H1 (cell line): ENCODE results near the gene GPN2. TPM values are rescaled to one million over a fixed set of nuclear protein-coding genes. Genes with fewer than 3 reads are reported as not detected.
"Not testable (repeated sequence)": the region's sequence is repeated elsewhere in the genome, so short reads cannot be mapped to it uniquely, and the experiment has no call there.

Experiments used
- CTCF ChIA-PET: fragments of 300-600 bp; sonication (Branson Sonifier 250); formaldehyde crosslinking; loops from one replicate; lab custom pipeline; 2021; ENCODE audit not compliant: partially characterized antibody; lab: Charles Lee
- POLR2A ChIA-PET: fragments of 300-600 bp; sonication (Branson Sonifier 250); formaldehyde crosslinking; loops from one replicate; lab custom pipeline; 2021; ENCODE audit warnings: inconsistent platforms; ENCODE audit not compliant: partially characterized antibody; lab: Charles Lee
- DNase-seq, 2 experiments: peaks; one replicate each; pipeline versions ENCODE4 v3.0.0 to v3.0.0-alpha.2; 2010 to 2022; ENCODE audit warnings: low spot score in 2 of 2, low read depth in 1 of 2, mixed read lengths in 1 of 2
- FAIRE-seq: peaks from 2 replicates; lab custom pipeline; 2011; peaks lifted over from hg19 to GRCh38; lab: Jason Lieb, UNC
- H2AFZ ChIP-seq: 2 replicates; pipeline ENCODE4 v1.8.1; 2012; ENCODE audit warnings: low read length, inconsistent platforms
- H2AK5ac ChIP-seq: 2 replicates; pipeline ENCODE4 v1.6.1; 2013; ENCODE audit warnings: low read depth, low read length
- H2BK120ac ChIP-seq: replicated peaks from 2 replicates; pipeline ENCODE3; 2013; ENCODE audit warnings: low read depth, low read length, inconsistent platforms
- H2BK12ac ChIP-seq: 2 replicates; pipeline ENCODE4 v1.6.1; 2013; ENCODE audit warnings: low read depth, low read length
- H2BK15ac ChIP-seq: 2 replicates; pipeline ENCODE4 v1.6.1; 2013; ENCODE audit warnings: low read length
- H2BK20ac ChIP-seq: 2 replicates; pipeline ENCODE4 v1.6.1; 2013; ENCODE audit warnings: low read length
- H2BK5ac ChIP-seq: 2 replicates; pipeline ENCODE4 v1.6.1; 2013; ENCODE audit warnings: low read depth, low read length
- H3K14ac ChIP-seq: 2 replicates; pipeline ENCODE4 v1.6.1; 2013; ENCODE audit warnings: inconsistent platforms; ENCODE audit not compliant: insufficient read length
- H3K18ac ChIP-seq: 2 replicates; pipeline ENCODE4 v1.6.1; 2013; ENCODE audit warnings: low read length; ENCODE audit errors: extremely low read depth
- H3K23ac ChIP-seq: 2 replicates; pipeline ENCODE4 v1.6.1; 2013; ENCODE audit warnings: inconsistent platforms; ENCODE audit not compliant: insufficient read length
- H3K23me2 ChIP-seq: 2 replicates; pipeline ENCODE4 v1.6.1; 2013; ENCODE audit warnings: low read depth, low read length
- H3K27ac ChIP-seq: 2 replicates; pipeline ENCODE4 v1.6.1; 2011; ENCODE audit warnings: low read depth, low read length, inconsistent platforms
- H3K27me3 ChIP-seq, 4 experiments: replicated peaks in 1 of 4; 1 replicate in 1 of 4; 2 replicates in 3 of 4; pipeline versions ENCODE4 v1.6.1 to v1.8.1; 2011 to 2013; ENCODE audit warnings: low read length in 3 of 4, mild to moderate bottlenecking in 3 of 4, inconsistent platforms in 2 of 4, mixed read lengths in 2 of 4, moderate library complexity in 1 of 4; ENCODE audit not compliant: control insufficient read depth in 3 of 4, insufficient read depth in 3 of 4; ENCODE audit errors: extremely low read depth in 1 of 4
- H3K36me3 ChIP-seq, 4 experiments: 2 replicates each; pipeline versions ENCODE4 v1.6.1 to v1.8.1; 2011 to 2013; ENCODE audit warnings: mild to moderate bottlenecking in 4 of 4, low read length in 3 of 4, moderate library complexity in 2 of 4, control low read depth in 1 of 4, inconsistent platforms in 1 of 4; ENCODE audit not compliant: insufficient read depth in 4 of 4, control insufficient read depth in 2 of 4
- H3K4ac ChIP-seq: replicated peaks from 2 replicates; pipeline ENCODE3; 2013; ENCODE audit warnings: low read length, low read depth, mixed read lengths, inconsistent platforms; ENCODE audit not compliant: insufficient read length
- H3K4me1 ChIP-seq, 4 experiments: replicated peaks in 1 of 4; 1 replicate in 1 of 4; 2 replicates in 3 of 4; pipeline versions ENCODE4 v1.6.1 to v1.8.1; 2011 to 2013; ENCODE audit warnings: low read length in 3 of 4, inconsistent platforms in 2 of 4, mixed read lengths in 1 of 4; ENCODE audit not compliant: insufficient read depth in 4 of 4, control insufficient read depth in 3 of 4
- H3K4me2 ChIP-seq, 2 experiments: 2 replicates each; pipeline versions ENCODE4 v1.6.1 to v1.8.1; 2011 to 2013; ENCODE audit warnings: low read depth in 2 of 2, low read length in 2 of 2, control low read depth in 1 of 2, inconsistent platforms in 1 of 2, mild to moderate bottlenecking in 1 of 2; ENCODE audit not compliant: insufficient read depth in 1 of 2
- H3K4me3 ChIP-seq, 4 experiments: fragments of 200-600, 300-600 bp in 1 of 4; sonication (generic), shearing (Covaris generic), sonication (Bioruptor Twin) in 1 of 4; 2 replicates each; pipeline versions ENCODE4 v1.5.1 to v1.8.1; 2011 to 2016; ENCODE audit warnings: low read length in 4 of 4, low read depth in 3 of 4, control low read depth in 2 of 4, inconsistent platforms in 2 of 4, mild to moderate bottlenecking in 2 of 4, mixed read lengths in 1 of 4, moderate library complexity in 1 of 4; ENCODE audit not compliant: insufficient read depth in 2 of 4; ENCODE audit errors: extremely low read depth in 1 of 4
- H3K56ac ChIP-seq: replicated peaks from 2 replicates; pipeline ENCODE3; 2013; ENCODE audit warnings: low read depth, mild to moderate bottlenecking, mixed read lengths, low read length, inconsistent platforms; ENCODE audit not compliant: insufficient read length
- H3K79me1 ChIP-seq: 2 replicates; pipeline ENCODE4 v1.6.1; 2013; ENCODE audit warnings: low read depth, low read length, control low read depth
- H3K79me2 ChIP-seq, 2 experiments: 2 replicates each; pipeline versions ENCODE4 v1.6.1 to v1.8.1; 2012 to 2013; ENCODE audit warnings: low read length in 2 of 2, mild to moderate bottlenecking in 2 of 2, inconsistent platforms in 1 of 2; ENCODE audit not compliant: insufficient read depth in 2 of 2, control insufficient read depth in 1 of 2
- H3K9ac ChIP-seq, 4 experiments: replicated peaks in 1 of 4; 1 replicate in 1 of 4; 2 replicates in 3 of 4; pipeline versions ENCODE4 v1.6.1 to v1.8.1; 2011 to 2013; ENCODE audit warnings: low read depth in 3 of 4, low read length in 3 of 4, control low read depth in 2 of 4, mild to moderate bottlenecking in 2 of 4, moderate library complexity in 2 of 4, inconsistent platforms in 1 of 4; ENCODE audit errors: extremely low read depth in 1 of 4
- H3K9me3 ChIP-seq, 2 experiments: 2 replicates each; pipeline versions ENCODE4 v1.6.1 to v1.8.1; 2012 to 2013; ENCODE audit warnings: mild to moderate bottlenecking in 2 of 2, moderate library complexity in 2 of 2, control low read depth in 1 of 2, inconsistent platforms in 1 of 2, low read depth in 1 of 2, low read length in 1 of 2, mixed read lengths in 1 of 2; ENCODE audit not compliant: insufficient read depth in 2 of 2
- H4K20me1 ChIP-seq, 2 experiments: replicated peaks in 1 of 2; 2 replicates each; pipeline versions ENCODE3 to v1.8.1; 2011 to 2013; ENCODE audit warnings: inconsistent platforms in 2 of 2, low read length in 2 of 2, mild to moderate bottlenecking in 1 of 2; ENCODE audit not compliant: insufficient read depth in 2 of 2, control insufficient read depth in 1 of 2
- H4K5ac ChIP-seq: 2 replicates; pipeline ENCODE4 v1.6.1; 2013; ENCODE audit warnings: low read length, low read depth, mixed read lengths, inconsistent platforms; ENCODE audit not compliant: insufficient read length
- H4K8ac ChIP-seq: 2 replicates; pipeline ENCODE4 v1.8.0; 2013; ENCODE audit warnings: mild to moderate bottlenecking, moderate library complexity, low read length, inconsistent platforms; ENCODE audit not compliant: insufficient read depth; ENCODE audit errors: extremely low read depth
- H4K91ac ChIP-seq: replicated peaks from 2 replicates; pipeline ENCODE3; 2013; ENCODE audit warnings: low read length, mixed read lengths, inconsistent platforms; ENCODE audit not compliant: insufficient read length
- HDAC2 ChIP-seq, 2 experiments: fragments of 300-600 bp in 1 of 2; sonication (generic) in 1 of 2; IDR thresholded peaks; 2 replicates each; pipeline ENCODE4 v1.6.1; 2011 to 2012; ENCODE audit warnings: low read depth in 2 of 2, low read length in 2 of 2, mild to moderate bottlenecking in 2 of 2, moderate library complexity in 2 of 2, borderline replicate concordance in 1 of 2, inconsistent platforms in 1 of 2
- SP2 ChIP-seq: IDR thresholded peaks from 2 replicates; pipeline ENCODE4 v1.6.1; 2012; ENCODE audit warnings: mild to moderate bottlenecking, low read length, inconsistent platforms
- WGBS, 2 experiments: shearing (Covaris generic) in 1 of 2; methylation state at CpG; one replicate each; pipeline versions ENCODE4 v1.1.6 to v1.1.7; 2013 to 2015; ENCODE audit warnings: low lambda C conversion rate in 2 of 2, mixed read lengths in 2 of 2, inconsistent platforms in 1 of 2, low coverage in 1 of 2, missing lambda C conversion rate in 1 of 2; ENCODE audit not compliant: insufficient replicate concordance in 2 of 2, insufficient coverage in 1 of 2, insufficient read length in 1 of 2; ENCODE audit errors: extremely low coverage in 1 of 2, missing lambda C conversion rate in 1 of 2; 5-methylcytosine and 5-hydroxymethylcytosine counted together
- polyA plus RNA-seq, 7 experiments: library from polyadenylated mRNA; depleted of rRNA in 3 of 7; stranded (reverse) in 5 of 7; unstranded in 2 of 7; fragments of >200 nt in 5 of 7; fragments of 200-250 nt in 2 of 7; gene quantifications; 1 replicate in 5 of 7; 2 replicates in 1 of 7; 4 replicates in 1 of 7; pipeline versions ENCODE4 v1.2.1 to v1.2.3, GENCODE V29; 2011 to 2013; ENCODE audit warnings: missing spikeins in 2 of 7, mixed read lengths in 2 of 7
- total RNA-seq: library from RNA; stranded (reverse); fragmentation: NEBNext Ultra II Directional; extraction: Animal tissue kit (Norgen Biotek cat#: 25700); gene quantifications from 2 replicates; pipeline ENCODE4 v1.2.1, GENCODE V29; 2021

The GPN2 gene
- total and polyA plus RNA-seq, 2 of the 8 experiments (the other 6 are each of a cell fraction or from before 2014, with no cell fraction given), result 27.3 to 36.8 TPM

DNA sequence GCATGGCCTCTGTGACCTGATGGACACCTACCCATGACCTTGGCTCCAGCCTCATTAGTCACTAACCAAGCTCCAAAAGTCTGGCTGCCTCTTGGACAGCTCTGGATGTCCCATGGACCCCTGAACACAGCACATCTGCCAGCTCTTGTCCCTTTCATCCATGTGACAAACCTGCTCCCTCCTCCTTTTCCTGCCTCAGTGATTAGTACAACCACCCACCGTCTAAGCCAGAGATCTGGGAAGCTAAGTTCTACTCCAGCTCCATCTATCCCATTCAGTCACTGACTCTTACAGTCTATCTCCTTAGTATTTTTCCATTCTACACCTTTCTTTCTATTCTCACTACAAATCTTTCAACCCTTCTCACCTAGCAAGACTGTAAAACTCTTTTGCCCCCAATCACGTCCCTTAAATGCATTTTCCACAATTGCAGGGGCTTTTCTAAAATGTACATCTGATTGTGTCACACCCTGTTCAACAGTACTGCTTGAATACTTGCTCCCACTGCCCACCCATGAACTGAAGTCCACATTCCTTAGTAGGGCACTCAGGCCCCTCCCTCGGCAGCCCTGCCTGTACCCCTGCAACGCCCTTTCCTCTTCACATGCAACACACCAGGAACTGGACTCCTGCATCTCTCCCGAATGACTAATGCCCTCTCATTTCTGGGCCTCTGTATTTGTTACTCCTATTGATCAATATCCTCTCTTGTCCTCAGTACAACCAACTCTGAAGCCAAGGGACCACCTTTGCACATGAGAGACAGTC lies 7.2 kb downstream of the GPN2 start (continued):
- TF ChIP-seq HDAC2 (IDR thresholded peaks at IDR 0.05; ENCODE audit: borderline replicate concordance in 1 of 2, low read depth in 2 of 2, low read length in 2 of 2) (no peak), SP2 (no peak)

DNA sequence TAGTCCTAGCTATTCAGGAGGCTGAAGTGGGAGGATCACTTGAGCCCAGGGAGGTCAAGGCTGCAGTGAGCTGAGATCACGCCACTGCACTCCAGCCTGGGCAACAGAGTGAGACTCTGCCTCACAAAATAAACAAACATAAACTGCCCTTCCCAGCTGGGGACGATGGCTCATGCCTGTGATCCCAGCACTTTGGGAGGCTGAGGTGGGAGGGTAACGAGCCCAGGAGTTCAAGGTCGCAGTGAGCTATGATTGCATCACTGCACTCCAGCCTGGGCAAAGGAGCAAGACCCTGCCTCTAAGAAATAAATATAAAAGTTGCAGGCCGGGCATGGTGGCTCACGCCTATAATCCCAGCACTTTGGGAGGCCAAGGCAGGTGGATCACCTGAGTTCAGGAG lies 8.5 kb downstream of the GPN2 start:
- not testable (repeated sequence) for H2AK5ac ChIP-seq, H3K23me2 ChIP-seq, H3K79me1 ChIP-seq, H3K4me2 ChIP-seq, FAIRE-seq, H2BK5ac ChIP-seq, H4K5ac ChIP-seq, H3K4me3 ChIP-seq, H3K56ac ChIP-seq, H3K79me2 ChIP-seq, H3K14ac ChIP-seq, H4K8ac ChIP-seq, H2BK12ac ChIP-seq, H3K27ac ChIP-seq, H3K9ac ChIP-seq, H3K23ac ChIP-seq, H3K27me3 ChIP-seq, H2BK120ac ChIP-seq, H2AFZ ChIP-seq, H4K91ac ChIP-seq, H3K9me3 ChIP-seq, H3K18ac ChIP-seq, H2BK20ac ChIP-seq, H4K20me1 ChIP-seq, H3K4me1 ChIP-seq, DNase-seq, H3K4ac ChIP-seq, H2BK15ac ChIP-seq
- CTCF ChIA-PET, result interaction anchor here (0.6 to 31.7 kb wide), 7 partner anchors 17 to 283 kb away, joined by 3 to 547 read pairs (median 3); partner anchors contain the start of gene SFN
- H3K36me3 ChIP-seq, result peaks cover 23 to 67% (median 46%) of the 10 kb centered on the region in 4 experiments
- POLR2A ChIA-PET, result interaction anchor here (0.9 to 3.0 kb wide), 6 partner anchors 9 to 135 kb away, joined by 3 to 7 read pairs (median 4); partner anchors contain the start of genes GPATCH3, GPN2 and SFN
- WGBS, 2 experiments, result 89% methylated on average over 6 of the region's 6 CpGs; no CpG with 5 or more reads in 1 of the 2 experiments
